AG10803 (cell line): ENCODE measurements around the gene MGAT5B.

ENCODE experiments used
- DNase-seq: peaks from one replicate; pipeline ENCODE4 v3.0.0; 2010; ENCODE audit warnings: low read depth
- H3K4me3 ChIP-seq: 2 replicates; pipeline ENCODE4 v1.5.1; 2011; ENCODE audit warnings: mild to moderate bottlenecking, low read length, control low read depth
- TF ChIP-seq, protein P1 (sequence below): conservative IDR thresholded peaks from 2 replicates; pipeline ENCODE4 v1.5.1; 2011; ENCODE audit warnings: mild to moderate bottlenecking, low read length, control low read depth, inconsistent platforms

MGAT5B gene

GRCh38 chr17:76947771-76948170 is 79.6 kb downstream of the MGAT5B start:
- TF ChIP-seq, protein P1, sequence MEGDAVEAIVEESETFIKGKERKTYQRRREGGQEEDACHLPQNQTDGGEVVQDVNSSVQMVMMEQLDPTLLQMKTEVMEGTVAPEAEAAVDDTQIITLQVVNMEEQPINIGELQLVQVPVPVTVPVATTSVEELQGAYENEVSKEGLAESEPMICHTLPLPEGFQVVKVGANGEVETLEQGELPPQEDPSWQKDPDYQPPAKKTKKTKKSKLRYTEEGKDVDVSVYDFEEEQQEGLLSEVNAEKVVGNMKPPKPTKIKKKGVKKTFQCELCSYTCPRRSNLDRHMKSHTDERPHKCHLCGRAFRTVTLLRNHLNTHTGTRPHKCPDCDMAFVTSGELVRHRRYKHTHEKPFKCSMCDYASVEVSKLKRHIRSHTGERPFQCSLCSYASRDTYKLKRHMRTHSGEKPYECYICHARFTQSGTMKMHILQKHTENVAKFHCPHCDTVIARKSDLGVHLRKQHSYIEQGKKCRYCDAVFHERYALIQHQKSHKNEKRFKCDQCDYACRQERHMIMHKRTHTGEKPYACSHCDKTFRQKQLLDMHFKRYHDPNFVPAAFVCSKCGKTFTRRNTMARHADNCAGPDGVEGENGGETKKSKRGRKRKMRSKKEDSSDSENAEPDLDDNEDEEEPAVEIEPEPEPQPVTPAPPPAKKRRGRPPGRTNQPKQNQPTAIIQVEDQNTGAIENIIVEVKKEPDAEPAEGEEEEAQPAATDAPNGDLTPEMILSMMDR = no peak
- H3K4me3 ChIP-seq = no peak overlapping the region
- DNase-seq = no peak

GRCh38 chr17:76948301-76948700 is 80.1 kb downstream of the MGAT5B start:
- H3K4me3 ChIP-seq = no peak overlapping the region

DNA sequence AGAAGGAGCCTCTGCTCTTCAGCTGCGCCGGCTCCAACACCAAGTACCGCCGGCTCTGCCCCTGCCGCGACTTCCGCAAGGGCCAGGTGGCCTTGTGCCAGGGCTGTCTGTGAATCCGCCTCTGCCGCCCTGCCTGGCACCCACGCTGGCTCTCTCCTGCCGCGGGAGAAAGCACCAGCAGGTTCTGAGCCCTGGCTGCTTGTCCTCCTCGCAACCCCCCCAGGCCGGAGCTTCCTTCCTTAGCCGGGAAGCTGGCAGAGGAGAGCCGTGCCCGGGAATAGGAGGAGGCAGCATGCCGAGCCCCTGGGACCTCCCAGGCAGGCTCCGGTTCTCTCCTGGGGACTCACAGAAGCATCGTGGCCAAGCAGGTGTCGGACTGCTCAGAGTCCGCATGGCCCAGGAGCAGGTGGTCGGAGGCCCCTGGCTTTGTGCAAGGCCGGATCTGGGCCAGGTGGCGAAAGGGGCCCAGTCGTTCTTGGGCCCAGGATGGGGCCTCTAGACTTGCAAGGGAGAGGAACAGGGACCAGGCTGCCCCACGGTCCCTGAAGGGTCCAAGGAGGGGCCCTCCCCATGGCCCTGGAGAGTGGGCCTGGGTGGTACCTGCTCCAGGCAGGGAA is 80.6 kb downstream of the MGAT5B start:
- TF ChIP-seq, protein P1 = no peak
- H3K4me3 ChIP-seq = no peak overlapping the region
- DNase-seq = no peak

More at GRCh38 chr17:76948301-76948700, 80.1 kb downstream of the MGAT5B start:
- DNase-seq = no peak
- TF ChIP-seq, protein P1 = no peak

- DNase-seq = no peak
- H3K4me3 ChIP-seq = no peak overlapping the region
- TF ChIP-seq, protein P1 = no peak
These were observed 81.9 kb downstream of the MGAT5B start for GRCh38 chr17:76949913-76950695.

DNA sequence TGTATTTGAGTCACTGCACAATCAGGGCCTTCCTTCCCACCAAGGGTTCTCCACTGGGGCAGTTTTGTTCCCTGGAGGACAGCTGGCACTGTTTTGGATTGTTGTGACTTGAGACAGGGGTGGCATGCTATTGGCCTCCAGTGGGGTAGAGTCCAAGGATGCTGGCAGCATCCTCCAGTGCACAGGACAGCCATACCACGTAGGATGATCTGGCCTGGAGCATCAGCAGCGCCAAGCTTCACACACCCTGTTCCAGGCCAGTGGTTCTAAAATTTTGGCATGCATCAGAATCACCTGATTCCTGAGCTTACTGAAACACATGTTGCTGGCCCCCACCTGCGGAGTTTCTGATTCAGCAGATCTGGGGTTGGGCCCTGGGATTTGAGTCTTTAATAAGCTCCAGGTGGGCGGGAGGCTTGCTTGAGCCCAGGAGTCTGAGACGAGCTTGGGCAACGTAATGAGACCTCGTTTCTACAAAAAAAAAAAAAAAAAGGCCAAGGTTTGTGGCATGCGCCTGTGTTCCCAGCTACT is 83.2 kb downstream of the MGAT5B start:
- TF ChIP-seq, protein P1 = no peak
- no peak for DNase-seq
- H3K4me3 ChIP-seq = no peak overlapping the region

- DNase-seq = no peak
- H3K4me3 ChIP-seq = no peak overlapping the region
- TF ChIP-seq, protein P1 = no peak
These were observed 84.2 kb downstream of the MGAT5B start for GRCh38 chr17:76952402-76952801.

GRCh38 chr17:76953066-76953465 is 84.9 kb downstream of the MGAT5B start:
- TF ChIP-seq, protein P1 = no peak
- no peak overlapping the region for H3K4me3 ChIP-seq
- DNase-seq = no peak
